OCI-LY7 (cell line): ENCODE data around the gene SLC39A2. TPM values are rescaled to one million over a fixed set of nuclear protein-coding genes. Genes with fewer than 3 reads are reported as not detected.
A peak's percentile ranks its signal among the peaks of the same experiment; 100 is the strongest.

Source experiments
- BruUV-seq: library from RNA; stranded (reverse); fragments of 400-500 nt; replicated peaks from 2 replicates; lab custom pipeline; 2021; lab: Mats Ljungman, UMichigan
- CTCF ChIA-PET: fragments of 300-600 bp; sonication (Branson Sonifier 250); formaldehyde crosslinking; loops from one replicate; lab custom pipeline; 2022; ENCODE audit warnings: antibody characterized with exemption; ENCODE audit not compliant: unreplicated experiment; lab: Charles Lee
- POLR2A ChIA-PET: fragments of 300-600 bp; sonication (Branson Sonifier 250); formaldehyde crosslinking; loops from one replicate; lab custom pipeline; 2022; ENCODE audit warnings: antibody characterized with exemption; lab: Charles Lee
- DNase-seq: peaks from one replicate; pipeline ENCODE4 v3.0.0-alpha.2; 2015; ENCODE audit warnings: low spot score
- H2AFZ ChIP-seq: fragments of 200-600 bp; sonication (generic), shearing (Covaris generic); 2 replicates; pipeline ENCODE4 v1.6.1; 2014; ENCODE audit warnings: mild to moderate bottlenecking, antibody characterized with exemption, low read length, moderate library complexity
- H3K27ac ChIP-seq: fragments of 200-600 bp; sonication (generic); 2 replicates; pipeline ENCODE4 v1.5.1; 2014; ENCODE audit warnings: mixed run types, low read depth, mild to moderate bottlenecking, moderate library complexity, low read length, inconsistent platforms; ENCODE audit not compliant: poor library complexity, severe bottlenecking
- H3K36me3 ChIP-seq: fragments of 200-600 bp; sonication (generic); 2 replicates; pipeline ENCODE4 v1.6.1; 2014; ENCODE audit warnings: mild to moderate bottlenecking, antibody characterized with exemption, low read length, moderate library complexity, mixed read lengths; ENCODE audit not compliant: insufficient read depth
- H3K4me1 ChIP-seq: fragments of 200-600 bp; sonication (generic); 2 replicates; pipeline ENCODE4 v1.5.1; 2014; ENCODE audit warnings: mild to moderate bottlenecking, low read length; ENCODE audit not compliant: insufficient read depth, poor library complexity, severe bottlenecking
- H3K4me2 ChIP-seq: fragments of 200-600 bp; sonication (generic); 2 replicates; pipeline ENCODE4 v1.6.1; 2014; ENCODE audit warnings: mild to moderate bottlenecking, low read length
- H3K4me3 ChIP-seq: fragments of 200-600 bp; sonication (generic); 2 replicates; pipeline ENCODE4 v1.5.1; 2014; ENCODE audit warnings: mild to moderate bottlenecking, low read depth, low read length; ENCODE audit not compliant: poor library complexity, severe bottlenecking
- H3K79me2 ChIP-seq: fragments of 200-600 bp; sonication (generic); 2 replicates; pipeline ENCODE4 v1.6.1; 2016; ENCODE audit warnings: low read depth, mild to moderate bottlenecking, low read length, moderate library complexity, mixed read lengths; ENCODE audit not compliant: insufficient read depth
- H3K9me2 ChIP-seq: fragments of 200-600 bp; sonication (generic); 2 replicates; pipeline ENCODE4 v1.6.1; 2016; ENCODE audit warnings: mild to moderate bottlenecking, low read length, mixed read lengths; ENCODE audit not compliant: insufficient read depth
- H3K9me3 ChIP-seq: fragments of 200-600 bp; sonication (generic); 2 replicates; pipeline ENCODE4 v1.6.1; 2014; ENCODE audit warnings: mild to moderate bottlenecking, mixed run types, low read length, mixed read lengths
- H4K20me1 ChIP-seq: fragments of 200-600 bp; sonication (generic); 2 replicates; pipeline ENCODE4 v1.6.1; 2014; ENCODE audit warnings: mild to moderate bottlenecking, antibody characterized with exemption, low read length, moderate library complexity, mixed read lengths; ENCODE audit not compliant: insufficient read depth
- CTCF ChIP-seq: fragments of 200-600 bp; sonication (generic); conservative IDR thresholded peaks from 2 replicates; pipeline ENCODE4 v1.5.1; 2014; ENCODE audit warnings: mild to moderate bottlenecking, antibody characterized with exemption, low read length, moderate library complexity, mixed read lengths
- EZH2phosphoT487 ChIP-seq: fragments of 200-600 bp; sonication (generic); IDR thresholded peaks from 2 replicates; pipeline ENCODE4 v1.6.1; 2018; ENCODE audit warnings: low read depth, borderline replicate concordance, mild to moderate bottlenecking, mixed run types, antibody characterized with exemption, low read length, moderate library complexity, mixed read lengths
- intact Hi-C: fragments of 100-400 bp; cut with micrococcal nuclease; formaldehyde crosslinking; loops from one replicate; pipeline ENCODE4 v1.10.0; 2022; ENCODE audit not compliant: unreplicated experiment
- total RNA-seq, 2 experiments: library from RNA; depleted of rRNA in 1 of 2; stranded (reverse); fragments of >200 nt in 1 of 2; shearing (Covaris generic) in 1 of 2; gene quantifications; 2 replicates each; pipeline ENCODE4 v1.2.3, GENCODE V29; 2014 to 2022

SLC39A2 gene
- total RNA-seq, 2 experiments from 2014 or later = 0.23 to 0.28 TPM

- Histone ChIP-seq H3K9me2 (no peaks in the 10 kb centered on the region), H3K36me3 (peaks cover 39% of the 10 kb centered on the region), H3K79me2 (peaks cover 27% of the 10 kb centered on the region), H3K4me2 (peak within 1 kb of the TSS; percentile 83), H3K4me3 (peak within 1 kb of the TSS; percentile 89), H3K4me1 (peaks cover 24% of the 10 kb centered on the region), H3K27ac (peak within 1 kb of the TSS; percentile 65), H3K9me3 (no peaks in the 10 kb centered on the region), H2AFZ (peak within 1 kb of the TSS; percentile 97), H4K20me1 (no peaks in the 10 kb centered on the region)
- intact Hi-C loops = no loop called here
- DNase-seq = peak; percentile 97
- TSS peak; percentile 74 for BruUV-seq
- TF ChIP-seq CTCF = peak; percentile 75
- TF ChIP-seq EZH2phosphoT487 = no peak
- ChIA-PET CTCF (interaction anchor here (1.4 kb wide), 1 partner anchor 19 kb away, joined by 4 read pairs; no protein-coding TSS in a partner anchor), POLR2A (no interaction called here)
Observed at GRCh38 chr14:20989787-20990600, 9.1 kb upstream of the SLC39A2 start, which contains the start of gene METTL17. TSS of gene METTL17 (plus strand) at chr14:20989980. CDS start at chr14:20990003, 23 bp downstream.

DNA sequence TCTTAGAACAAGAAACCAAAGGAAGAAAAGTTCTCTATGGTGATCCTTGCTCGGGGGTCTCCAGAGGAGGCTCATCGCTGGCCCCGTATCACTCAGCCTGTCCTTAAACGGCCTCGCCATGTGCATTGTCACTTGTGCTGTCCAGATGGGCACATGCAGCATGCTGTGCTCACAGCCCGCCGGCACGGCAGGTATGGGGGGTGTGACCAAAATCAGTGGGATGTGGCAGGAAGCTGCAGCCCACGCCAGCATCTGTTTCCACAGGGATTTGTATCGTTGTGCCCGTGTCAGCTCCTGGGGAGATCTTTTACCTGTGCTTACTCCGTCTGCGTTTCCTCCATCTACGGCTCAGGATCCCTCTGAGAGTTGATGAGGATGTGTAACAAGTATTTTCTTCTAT, 2.6 kb upstream of the SLC39A2 start:
- peaks cover 62% of the 10 kb centered on the region for H3K36me3 ChIP-seq
- H4K20me1 ChIP-seq = no peaks in the 10 kb centered on the region
- H3K27ac ChIP-seq = no peak overlapping the region
- POLR2A ChIA-PET = interaction anchor here (1.4 kb wide), 1 partner anchor 18 kb away, joined by 3 read pairs; no protein-coding TSS in a partner anchor
- intact Hi-C loops = no loop called here
- H3K9me3 ChIP-seq = no peaks in the 10 kb centered on the region
- CTCF ChIA-PET = no interaction called here
- H3K4me3 ChIP-seq = no peak overlapping the region
- peaks cover 5% of the 10 kb centered on the region for H3K4me1 ChIP-seq
- TF ChIP-seq EZH2phosphoT487 = no peak
- TF ChIP-seq CTCF = no peak
- DNase-seq = no peak
- peaks cover 11% of the 10 kb centered on the region; the same call in 1 of the 2 replicates for H3K79me2 ChIP-seq
- H3K4me2 ChIP-seq = no peak overlapping the region
- no peaks in the 10 kb centered on the region for H3K9me2 ChIP-seq
- H2AFZ ChIP-seq = no peak overlapping the region
- BruUV-seq = TSS peak; percentile 28
